Effector memory CD4-positive, alpha-beta T cell (primary cell): Measurements from ENCODE around the gene RABL3.
"Not testable (repeated sequence)": the region's sequence is repeated elsewhere in the genome, so short reads cannot be mapped to it uniquely, and the experiment has no call there.

Experiments
- DNase-seq, 3 donors: peaks; one replicate each; pipeline ENCODE4 v3.0.0-alpha.2; 2020
- H3K27ac ChIP-seq: 2 replicates; pipeline ENCODE4 v1.7.0; 2013; ENCODE audit warnings: mild to moderate bottlenecking, low read length, moderate library complexity; ENCODE audit not compliant: insufficient read depth, poor library complexity, severe bottlenecking
- H3K27me3 ChIP-seq: replicated peaks from 2 replicates; pipeline ENCODE4 v1.7.0; 2013; ENCODE audit warnings: mild to moderate bottlenecking, low read length; ENCODE audit not compliant: insufficient read depth, control insufficient read depth, poor library complexity, severe bottlenecking
- H3K36me3 ChIP-seq: 2 replicates; pipeline ENCODE4 v1.7.0; 2013; ENCODE audit warnings: mild to moderate bottlenecking, low read length, moderate library complexity; ENCODE audit not compliant: control insufficient read depth, insufficient read depth
- H3K4me1 ChIP-seq: 2 replicates; pipeline ENCODE4 v1.7.0; 2013; ENCODE audit warnings: low read length, mild to moderate bottlenecking; ENCODE audit not compliant: control insufficient read depth, insufficient read depth, poor library complexity, severe bottlenecking
- H3K4me3 ChIP-seq: 2 replicates; pipeline ENCODE4 v1.7.0; 2013; ENCODE audit warnings: low read length, low read depth, mild to moderate bottlenecking; ENCODE audit not compliant: insufficient read depth, poor library complexity, severe bottlenecking
- H3K9me3 ChIP-seq: 2 replicates; pipeline ENCODE4 v1.7.0; 2013; ENCODE audit warnings: mild to moderate bottlenecking, low read length, moderate library complexity; ENCODE audit not compliant: control insufficient read depth

Gene RABL3

DNA sequence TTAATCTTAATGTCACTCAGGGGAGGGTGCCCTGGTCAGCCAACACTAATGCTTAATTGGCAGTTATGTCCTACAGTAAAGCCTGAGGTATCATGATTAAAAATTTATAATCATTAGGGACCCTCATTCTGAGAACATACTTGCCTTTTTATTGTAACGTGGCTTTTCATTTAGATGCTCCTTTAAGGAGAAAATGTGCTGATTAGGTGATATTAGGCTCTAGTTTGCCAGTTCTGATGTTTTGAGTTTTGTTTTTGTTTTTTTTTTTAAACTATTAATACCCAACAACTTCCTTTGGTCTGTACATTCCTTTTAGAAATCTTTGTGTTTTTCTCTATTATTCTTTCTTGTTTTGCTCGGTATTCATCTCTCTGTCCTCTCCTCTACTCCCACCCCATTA lies 10.5 kb upstream of the RABL3 start:
- H3K4me1 ChIP-seq: no peaks in the 10 kb centered on the region
- no peaks in the 10 kb centered on the region for H3K27me3 ChIP-seq
- no peak for DNase-seq
- peaks cover 18% of the 10 kb centered on the region for H3K36me3 ChIP-seq
- no peak overlapping the region for H3K27ac ChIP-seq
- no peaks in the 10 kb centered on the region for H3K9me3 ChIP-seq
- no peak overlapping the region for H3K4me3 ChIP-seq

DNA sequence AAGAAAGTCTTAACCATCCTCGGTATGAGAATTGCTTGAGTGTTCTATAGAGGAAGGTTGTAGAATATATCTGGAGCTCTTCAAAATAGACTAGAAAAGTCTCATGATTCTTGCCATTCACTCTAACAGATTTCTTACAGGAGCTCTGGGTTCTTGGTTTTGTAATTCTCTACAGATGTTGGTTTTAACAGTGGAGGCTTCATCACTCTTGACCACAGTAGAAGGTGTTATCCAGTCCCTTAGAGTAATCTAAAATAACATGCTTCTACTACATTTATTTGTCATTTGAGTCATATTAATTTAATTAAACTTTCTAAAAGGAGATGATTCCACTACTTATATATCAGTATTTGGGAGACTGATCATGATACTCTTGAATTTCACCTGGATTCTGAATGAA lies 9.9 kb upstream of the RABL3 start:
- DNase-seq: no peak
- Histone ChIP-seq H3K27ac (no peak overlapping the region), H3K4me3 (no peak overlapping the region), H3K9me3 (no peaks in the 10 kb centered on the region), H3K36me3 (peaks cover 18% of the 10 kb centered on the region), H3K27me3 (no peaks in the 10 kb centered on the region), H3K4me1 (no peaks in the 10 kb centered on the region)

DNA sequence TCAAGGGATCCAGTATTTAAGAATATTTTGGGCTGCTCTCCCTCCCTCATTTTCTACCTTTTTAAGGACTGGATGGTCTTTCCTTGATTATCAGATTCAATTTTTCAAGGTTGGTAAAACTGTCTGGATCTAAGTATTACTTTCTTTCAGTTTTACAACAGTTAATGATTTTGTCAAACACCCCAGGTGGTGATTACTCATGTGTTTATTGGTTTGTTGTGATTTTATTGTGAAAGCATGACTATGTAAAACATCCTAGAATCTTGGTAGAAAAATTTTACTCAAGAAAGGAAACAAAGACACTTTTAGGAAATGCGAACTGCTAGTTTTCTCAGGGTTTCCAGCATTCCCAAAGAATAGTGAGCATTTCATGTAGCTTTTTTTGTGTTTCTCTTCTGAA lies 7.5 kb upstream of the RABL3 start:
- Histone ChIP-seq H3K27ac (no peak overlapping the region), H3K36me3 (peaks cover 18% of the 10 kb centered on the region), H3K4me1 (no peaks in the 10 kb centered on the region), H3K4me3 (no peak overlapping the region), H3K27me3 (no peaks in the 10 kb centered on the region), H3K9me3 (no peaks in the 10 kb centered on the region)
- DNase-seq: no peak

DNA sequence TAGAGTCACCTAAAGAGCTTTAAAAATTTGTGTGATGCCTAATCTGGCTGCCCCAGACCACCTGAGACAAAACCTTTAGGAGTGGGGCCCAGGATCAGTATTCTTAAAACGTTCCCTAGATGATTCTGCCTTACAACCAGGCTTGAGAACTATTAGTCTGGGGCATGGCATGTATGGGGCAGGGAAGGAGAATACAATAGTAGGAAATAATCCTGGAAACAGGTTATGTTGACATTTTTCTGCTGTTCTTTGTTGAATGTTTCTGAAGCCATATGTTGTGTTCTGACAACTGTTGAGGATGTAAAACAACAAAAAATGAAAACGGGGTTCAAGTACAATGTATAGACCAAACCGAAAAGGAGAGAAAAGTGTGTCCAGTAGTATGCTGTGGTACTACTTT lies 3.1 kb upstream of the RABL3 start:
- Histone ChIP-seq H3K36me3 (no peaks in the 10 kb centered on the region), H3K4me1 (peaks cover 5% of the 10 kb centered on the region)
- no peak for DNase-seq

DNA sequence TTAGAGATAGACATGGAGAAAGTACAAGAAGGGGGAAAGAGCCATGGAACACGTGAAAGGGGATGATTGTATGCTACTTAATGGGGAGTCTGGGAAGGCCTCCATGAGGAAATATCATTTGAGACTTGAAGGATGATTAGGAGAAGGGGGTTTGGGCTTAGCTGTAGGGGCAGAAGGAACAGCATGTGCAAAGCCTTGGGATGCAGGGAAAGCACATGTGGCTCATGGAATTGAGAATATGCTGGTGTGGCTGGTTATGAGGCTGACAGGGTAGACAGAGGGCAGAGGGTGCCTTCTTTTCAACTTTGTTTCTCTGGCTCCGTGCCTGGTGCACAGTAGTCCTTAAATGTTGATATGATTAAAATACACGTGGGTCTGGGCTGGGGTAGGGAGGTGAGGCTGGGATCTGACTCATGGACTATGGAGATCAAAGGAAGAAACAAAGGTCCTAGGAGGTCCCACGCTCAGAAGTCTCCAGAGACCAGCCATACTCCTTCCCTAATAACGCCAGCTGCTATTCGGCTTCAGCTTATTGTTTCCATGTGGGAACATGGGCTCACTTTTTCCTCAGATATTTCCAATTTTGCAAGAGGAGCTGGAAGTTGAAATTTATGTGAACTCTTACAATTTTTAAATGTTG lies 1.4 kb upstream of the RABL3 start:
- peak overlapping the region; percentile 89 for H3K4me3 ChIP-seq
- DNase-seq: no peak
- peaks cover 5% of the 10 kb centered on the region for H3K4me1 ChIP-seq
- H3K27me3 ChIP-seq: no peaks in the 10 kb centered on the region
- H3K27ac ChIP-seq: no peak overlapping the region
- no peaks in the 10 kb centered on the region for H3K9me3 ChIP-seq
- H3K36me3 ChIP-seq: no peaks in the 10 kb centered on the region

More for the DNA sequence above, 3.1 kb upstream of the RABL3 start:
- H3K27me3 ChIP-seq: no peaks in the 10 kb centered on the region
- no peak overlapping the region for H3K4me3 ChIP-seq
- H3K9me3 ChIP-seq: no peaks in the 10 kb centered on the region
- no peak overlapping the region for H3K27ac ChIP-seq

DNA sequence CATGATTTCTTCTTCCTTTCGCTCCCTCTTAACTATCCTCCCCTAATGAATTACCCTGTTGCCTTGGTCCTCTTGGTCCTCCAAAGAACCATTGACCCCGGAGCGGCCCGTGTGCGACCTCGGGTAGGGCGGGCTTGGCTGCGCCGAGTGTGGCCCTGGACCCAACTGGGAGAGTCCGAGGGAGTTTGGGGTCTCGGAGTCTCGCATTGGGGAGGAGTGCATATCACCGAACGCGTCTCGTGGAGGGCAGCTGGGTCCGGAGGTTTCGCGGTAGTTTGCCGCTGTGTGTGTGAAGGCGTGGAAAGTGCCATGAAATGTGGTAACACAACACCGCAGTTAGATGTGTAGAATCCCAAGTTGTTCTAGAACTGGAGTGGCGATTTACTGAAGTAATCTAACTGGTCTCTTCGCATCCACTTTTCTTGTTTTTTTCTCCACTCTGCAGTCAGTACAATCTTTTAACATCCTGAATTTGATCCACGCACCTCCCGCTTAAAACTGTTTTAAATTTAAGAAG lies 591 bp upstream of the RABL3 start:
- Histone ChIP-seq H3K27ac (peak overlapping the region; percentile 99), H3K4me3 (peak overlapping the region; percentile 89), H3K4me1 (peaks cover 12% of the 10 kb centered on the region), H3K36me3 (no peaks in the 10 kb centered on the region), H3K9me3 (no peaks in the 10 kb centered on the region), H3K27me3 (no peaks in the 10 kb centered on the region)
- DNase-seq: no peak

DNA sequence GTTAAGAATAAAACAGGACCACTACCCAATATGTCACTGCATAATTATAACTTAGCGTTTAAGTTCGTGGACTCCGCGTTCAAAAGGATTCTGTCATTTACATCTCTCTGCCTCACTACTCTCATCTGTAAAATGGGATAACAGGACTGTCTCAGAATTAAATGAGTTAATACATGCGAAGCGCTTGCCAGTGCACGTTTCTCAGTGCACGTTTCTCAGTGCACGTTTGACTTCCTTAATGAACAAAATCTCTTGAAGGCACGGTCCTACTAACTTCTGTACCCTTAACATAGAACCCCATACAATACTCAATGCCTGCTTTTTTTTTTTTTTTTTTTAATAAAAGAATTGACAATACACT lies 499 bp downstream of the RABL3 start:
- Histone ChIP-seq H3K9me3 (no peaks in the 10 kb centered on the region), H3K27ac (peak overlapping the region; percentile 99), H3K27me3 (no peaks in the 10 kb centered on the region), H3K4me3 (peak overlapping the region; percentile 89), H3K36me3 (no peaks in the 10 kb centered on the region), H3K4me1 (peaks cover 12% of the 10 kb centered on the region)
- DNase-seq: no peak

DNA sequence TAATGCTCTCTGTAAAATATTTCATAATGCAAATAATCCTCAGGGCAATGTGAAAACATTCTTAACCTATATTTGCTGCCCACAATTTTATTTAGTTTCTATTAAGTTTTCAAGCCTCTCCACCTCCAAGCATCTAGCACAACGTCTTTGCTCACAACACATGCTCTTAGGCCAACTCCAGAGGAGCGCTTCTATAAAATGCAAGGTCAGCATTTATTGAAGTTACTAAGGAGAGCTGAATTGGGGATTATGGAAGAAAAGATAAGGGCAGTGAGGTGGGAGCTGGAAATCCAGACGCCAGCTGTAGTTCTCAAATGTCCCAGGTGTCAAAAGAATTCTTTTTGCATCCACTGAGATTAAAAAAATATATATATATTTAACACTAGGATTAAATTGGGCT lies 996 bp downstream of the RABL3 start:
- H3K4me1 ChIP-seq: peaks cover 12% of the 10 kb centered on the region
- DNase-seq: no peak
- H3K27ac ChIP-seq: peak overlapping the region; percentile 99
- no peaks in the 10 kb centered on the region for H3K9me3 ChIP-seq
- H3K36me3 ChIP-seq: no peaks in the 10 kb centered on the region
- no peaks in the 10 kb centered on the region for H3K27me3 ChIP-seq
- H3K4me3 ChIP-seq: no peak overlapping the region

DNA sequence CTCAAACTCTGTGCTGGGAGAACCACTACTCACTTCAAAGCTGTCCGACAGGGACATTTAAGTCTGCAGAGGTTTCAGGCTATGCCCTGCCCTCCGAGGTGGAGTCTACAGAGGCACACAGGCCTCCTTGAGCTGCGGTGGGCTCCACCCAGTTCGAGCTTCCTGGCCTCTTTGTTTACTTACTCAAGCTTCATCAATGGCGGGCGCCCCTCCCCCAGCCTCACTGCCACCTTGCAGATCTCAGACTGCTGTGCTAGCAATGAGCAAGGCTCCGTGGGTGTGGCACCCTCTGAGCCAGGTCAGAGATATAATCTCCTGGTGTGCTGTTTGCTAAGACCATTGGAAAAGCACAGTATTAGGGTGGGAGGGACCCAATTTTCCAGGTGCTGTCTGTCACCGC lies 4.3 kb downstream of the RABL3 start:
- not testable (repeated sequence) for H3K27ac ChIP-seq, H3K4me3 ChIP-seq, H3K27me3 ChIP-seq, H3K4me1 ChIP-seq, H3K36me3 ChIP-seq, H3K9me3 ChIP-seq, DNase-seq

DNA sequence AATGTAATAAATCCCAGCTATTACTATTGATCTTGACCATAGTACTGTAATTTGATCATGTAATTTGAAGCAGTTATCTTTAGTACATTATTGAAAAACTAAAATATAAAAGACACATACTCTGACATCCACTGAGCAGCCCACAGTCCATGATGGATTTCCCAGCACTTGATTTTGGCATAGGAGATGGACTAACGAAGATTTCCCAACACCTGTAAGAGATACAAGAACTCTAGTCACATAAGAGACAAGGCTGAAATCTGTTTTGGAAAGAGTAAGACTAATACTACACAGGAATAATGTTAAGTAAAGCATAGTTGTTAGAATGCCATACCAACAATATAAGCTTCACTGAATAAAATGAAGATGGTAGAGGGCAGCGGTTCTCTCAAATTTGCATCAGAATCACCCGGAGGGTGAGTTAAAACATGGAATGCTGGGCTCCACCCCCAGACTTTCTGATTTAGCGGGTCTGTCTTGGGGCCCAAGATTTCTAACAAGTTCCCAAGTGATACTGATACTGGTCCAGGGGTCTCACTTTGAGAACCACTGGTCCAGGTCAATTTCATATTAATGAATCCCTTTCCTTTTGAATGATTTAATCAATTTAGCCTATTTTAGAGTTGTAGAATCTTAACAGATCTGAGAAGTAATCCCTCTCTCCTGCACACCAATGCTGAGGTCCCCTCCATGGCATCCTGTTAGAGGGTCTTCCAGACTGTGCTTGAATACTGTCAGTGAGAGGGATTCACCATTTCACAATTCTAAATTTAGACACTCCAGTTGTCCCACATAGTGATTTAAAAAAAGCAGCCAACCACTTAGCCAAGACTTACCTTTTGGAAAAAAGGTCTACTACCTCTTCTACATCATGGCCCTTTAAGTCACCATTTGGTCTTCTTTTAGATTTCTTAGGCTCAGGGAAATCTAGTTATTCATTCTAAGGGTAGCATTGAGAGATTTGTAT lies 11.5 kb downstream of the RABL3 start:
- no peaks in the 10 kb centered on the region for H3K27me3 ChIP-seq
- H3K9me3 ChIP-seq: no peaks in the 10 kb centered on the region
- no peak overlapping the region for H3K27ac ChIP-seq
- H3K4me1 ChIP-seq: no peaks in the 10 kb centered on the region
- peaks cover 4% of the 10 kb centered on the region for H3K36me3 ChIP-seq
- H3K4me3 ChIP-seq: no peak overlapping the region
- no peak for DNase-seq
